Endothelial cell of umbilical vein (primary cell): Measurements from ENCODE around the gene DENND5B. TPM values are rescaled to one million over a fixed set of nuclear protein-coding genes. Genes with fewer than 3 reads are reported as not detected.
"Not testable (repeated sequence)": the region's sequence is repeated elsewhere in the genome, so short reads cannot be mapped to it uniquely, and the experiment has no call there.

Experiments used
- BruUV-seq: library from RNA; stranded (reverse); fragments of 400-500 nt; replicated peaks from 2 replicates; lab custom pipeline; 2021; lab: Mats Ljungman, UMichigan
- CTCF ChIA-PET: fragments of 300-600, 350-600 bp; sonication (Branson Sonifier 250); formaldehyde crosslinking; loops from one replicate; lab custom pipeline; 2021; ENCODE audit warnings: antibody characterized with exemption, inconsistent platforms; lab: Charles Lee
- POLR2A ChIA-PET: fragments of 300-600, 350-600 bp; sonication (Branson Sonifier 250); formaldehyde crosslinking; loops from one replicate; lab custom pipeline; 2021; ENCODE audit warnings: antibody characterized with exemption, inconsistent platforms; lab: Charles Lee
- DNase-seq: peaks from one replicate; pipeline ENCODE4 v3.0.0-alpha.2; 2011; ENCODE audit warnings: low read depth, low spot score
- FAIRE-seq: peaks from 2 replicates; lab custom pipeline; 2011; peaks lifted over from hg19 to GRCh38; lab: Jason Lieb, UNC
- H2AFZ ChIP-seq: 2 replicates; pipeline ENCODE4 v1.6.0; 2012; ENCODE audit warnings: low read depth, low read length, control low read depth, inconsistent platforms
- H3K27ac ChIP-seq: 2 replicates; pipeline ENCODE4 v1.5.1; 2011; ENCODE audit warnings: low read depth, mild to moderate bottlenecking, control low read depth, low read length, moderate library complexity; ENCODE audit not compliant: insufficient read depth
- H3K27me3 ChIP-seq, 2 experiments: 2 replicates each; pipeline versions ENCODE4 v1.6.0 to v1.6.1; 2011; ENCODE audit warnings: low read length in 2 of 2, mixed read lengths in 1 of 2; ENCODE audit not compliant: control insufficient read depth in 2 of 2, insufficient read depth in 2 of 2
- H3K36me3 ChIP-seq, 2 experiments: 2 replicates in 1 of 2; 3 replicates in 1 of 2; pipeline ENCODE4 v1.5.1; 2011; ENCODE audit warnings: low read length in 2 of 2, mild to moderate bottlenecking in 1 of 2, moderate library complexity in 1 of 2; ENCODE audit not compliant: control insufficient read depth in 2 of 2, insufficient read depth in 2 of 2; ENCODE audit errors: extremely low read depth in 1 of 2
- H3K4me1 ChIP-seq: 3 replicates; pipeline ENCODE4 v1.5.1; 2011; ENCODE audit warnings: mild to moderate bottlenecking, low read length; ENCODE audit not compliant: control insufficient read depth, insufficient read depth; ENCODE audit errors: extremely low read depth
- H3K4me2 ChIP-seq: 2 replicates; pipeline ENCODE4 v1.6.1; 2011; ENCODE audit warnings: low read length, control low read depth, mixed read lengths; ENCODE audit not compliant: insufficient read depth
- H3K4me3 ChIP-seq, 3 experiments: fragments of 200-600 bp in 1 of 3; sonication (generic), shearing (Covaris generic) in 1 of 3; replicated peaks in 1 of 3; 2 replicates each; pipeline ENCODE4 v1.5.1; 2011 to 2016; ENCODE audit warnings: control low read depth in 3 of 3, low read length in 3 of 3, mild to moderate bottlenecking in 2 of 3, inconsistent platforms in 1 of 3, low read depth in 1 of 3, moderate library complexity in 1 of 3; ENCODE audit not compliant: insufficient read depth in 1 of 3
- H3K79me2 ChIP-seq: 2 replicates; pipeline ENCODE4 v1.6.0; 2012; ENCODE audit warnings: low read length, inconsistent platforms; ENCODE audit not compliant: control insufficient read depth, insufficient read depth
- H3K9ac ChIP-seq: replicated peaks from 2 replicates; pipeline ENCODE3; 2011; ENCODE audit warnings: low read length, control low read depth; ENCODE audit not compliant: insufficient read depth; ENCODE audit errors: extremely low read depth
- H3K9me1 ChIP-seq: replicated peaks from 3 replicates; pipeline ENCODE4 v1.6.0; 2011; ENCODE audit warnings: mild to moderate bottlenecking, low read length; ENCODE audit not compliant: control insufficient read depth, insufficient read depth; ENCODE audit errors: extremely low read depth
- H3K9me3 ChIP-seq: replicated peaks from 2 replicates; pipeline ENCODE4 v1.5.1; 2012; ENCODE audit warnings: low read length, inconsistent platforms; ENCODE audit not compliant: control insufficient read depth, insufficient read depth
- H4K20me1 ChIP-seq: replicated peaks from 2 replicates; pipeline ENCODE3; 2011; ENCODE audit warnings: mild to moderate bottlenecking, low read length; ENCODE audit not compliant: control insufficient read depth, insufficient read depth; ENCODE audit errors: extremely low read depth
- JUN ChIP-seq: IDR thresholded peaks from 2 replicates; pipeline ENCODE4 v1.6.1; 2011; ENCODE audit warnings: borderline replicate concordance, low read depth; ENCODE audit not compliant: insufficient read length, insufficient read depth
- POLR2AphosphoS5 ChIP-seq: IDR thresholded peaks from 2 replicates; pipeline ENCODE4 v1.6.1; 2012; ENCODE audit warnings: low read depth, mild to moderate bottlenecking, control low read depth, low read length, moderate library complexity; ENCODE audit not compliant: insufficient read depth
- dilution Hi-C: fragments of 300-500 bp; cut with MboI; formaldehyde crosslinking; loops from one replicate; pipeline ENCODE4 v1.15.0; 2019; ENCODE audit warnings: low sequenced_read_pairs; ENCODE audit not compliant: extremely low pct_ligation_motif_present
- intact Hi-C: fragments of 100-400 bp; cut with micrococcal nuclease; formaldehyde crosslinking; loops from one replicate; pipeline ENCODE4 v1.10.0; 2022
- polyA plus RNA-seq, 4 experiments: library from polyadenylated mRNA; depleted of rRNA in 3 of 4; stranded (reverse) in 3 of 4; unstranded in 1 of 4; fragments of >200 nt; gene quantifications; 2 replicates each; pipeline versions ENCODE4 v1.2.1 to v1.2.3, GENCODE V29; 2011 to 2012; ENCODE audit warnings: missing spikeins in 1 of 4
- total RNA-seq: library from RNA; stranded (reverse); gene quantifications from 2 replicates; pipeline ENCODE4 v1.2.3, GENCODE V29; 2021

Gene DENND5B
- total and polyA plus RNA-seq, 2 donors (not counting 3 experiments of a cell fraction or from before 2014, with no cell fraction given), result 10.3 to 18.3 TPM

GRCh38 chr12:31574803-31575575 is 15.9 kb downstream of the DENND5B start:
- no peak overlapping the region for H2AFZ ChIP-seq
- TF ChIP-seq POLR2AphosphoS5, result no peak
- peak; percentile 53 for TF ChIP-seq JUN
- peak overlapping the region; percentile 22 for H3K9ac ChIP-seq
- no peak overlapping the region for H3K4me3 ChIP-seq
- H3K27me3 ChIP-seq, result no peaks in the 10 kb centered on the region
- ChIA-PET CTCF (interaction anchor here (1.0 to 2.6 kb wide), 3 partner anchors 10 to 153 kb away, joined by 3 to 9 read pairs (median 7); no protein-coding TSS in a partner anchor), POLR2A (no interaction called here)
- intact Hi-C loops (loop anchor here (1.0 kb wide), 1 partner anchor 14 kb away; no protein-coding TSS in a partner anchor), dilution Hi-C loops (no loop called here)
- H3K79me2 ChIP-seq, result peaks cover 10% of the 10 kb centered on the region
- H3K36me3 ChIP-seq, result no peaks in the 10 kb centered on the region
- H3K9me1 ChIP-seq, result no peaks in the 10 kb centered on the region
- H3K27ac ChIP-seq, result peak overlapping the region; percentile 59
- H3K9me3 ChIP-seq, result no peaks in the 10 kb centered on the region
- peaks cover 23% of the 10 kb centered on the region for H3K4me1 ChIP-seq
- BruUV-seq, result TSS peak; percentile 91
- DNase-seq (peak; percentile 90), FAIRE-seq (peak; percentile 81)
- no peaks in the 10 kb centered on the region for H4K20me1 ChIP-seq
- peak overlapping the region; percentile 40 for H3K4me2 ChIP-seq

- H2AFZ ChIP-seq, H3K9me1 ChIP-seq, DNase-seq, H3K36me3 ChIP-seq, dilution Hi-C loops, POLR2A ChIA-PET, BruUV-seq, H3K4me3 ChIP-seq, H3K9me3 ChIP-seq, H3K27me3 ChIP-seq, intact Hi-C loops, H4K20me1 ChIP-seq, H3K79me2 ChIP-seq, FAIRE-seq: not testable (repeated sequence)
- CTCF ChIA-PET, result interaction anchor here (1.0 to 2.6 kb wide), 3 partner anchors 10 to 153 kb away, joined by 3 to 9 read pairs (median 7); no protein-coding TSS in a partner anchor
- peak overlapping the region; percentile 40 for H3K4me2 ChIP-seq
- H3K9ac ChIP-seq, result peak overlapping the region; percentile 22
- H3K27ac ChIP-seq, result peak overlapping the region; percentile 59
- peaks cover 23% of the 10 kb centered on the region for H3K4me1 ChIP-seq
Observed at GRCh38 chr12:31574367-31574766, 16.6 kb downstream of the DENND5B start.
